K562 (cell line): Measurements from ENCODE around the gene STIM1. TPM values are rescaled to one million over a fixed set of nuclear protein-coding genes. Genes with fewer than 3 reads are reported as not detected.

Experiments
- ARID4B ChIP-seq: sonication (generic); formaldehyde crosslinking; IDR thresholded peaks from 2 replicates; pipeline ENCODE4 v1.8.0; 2022; ENCODE audit warnings: mild to moderate bottlenecking, missing genetic modification reagents
- HDAC3 ChIP-seq: fragments of 450-650 bp; IDR thresholded peaks from 2 replicates; pipeline ENCODE4 v1.6.1; 2018; ENCODE audit warnings: borderline replicate concordance, mild to moderate bottlenecking, moderate library complexity; ENCODE audit not compliant: partially characterized antibody
- IRF1 ChIP-seq: sonication (generic); formaldehyde crosslinking; IDR thresholded peaks from 2 replicates; pipeline ENCODE4 v1.8.0; 2022; ENCODE audit warnings: missing genetic modification reagents, mild to moderate bottlenecking, borderline replicate concordance
- KAT2B ChIP-seq: IDR thresholded peaks from one replicate; pipeline ENCODE4 v1.6.1; 2012; ENCODE audit warnings: low read depth, mild to moderate bottlenecking, control low read depth, inconsistent platforms, low read length, moderate library complexity
- MLLT1 ChIP-seq, 2 experiments: fragments of 450-650 bp; IDR thresholded peaks; 2 replicates each; pipeline ENCODE4 v1.6.1; 2016
- NRF1 ChIP-seq, 2 experiments: fragments of 450-650 bp; IDR thresholded peaks in 1 of 2; conservative IDR thresholded peaks in 1 of 2; 2 replicates each; pipeline ENCODE4 v1.6.1; 2014; ENCODE audit warnings: mild to moderate bottlenecking in 2 of 2
- SAP30 ChIP-seq: fragments of 200-600 bp; sonication (generic); IDR thresholded peaks from 2 replicates; pipeline ENCODE4 v1.6.1; 2012; ENCODE audit warnings: borderline replicate concordance, low read depth, mild to moderate bottlenecking, moderate library complexity, low read length, control low read depth, inconsistent platforms; ENCODE audit not compliant: insufficient read depth, poor library complexity, severe bottlenecking
- TEAD1 ChIP-seq, 2 experiments: fragments of 450-650 bp in 1 of 2; sonication (generic) in 1 of 2; formaldehyde crosslinking; IDR thresholded peaks; 2 replicates each; pipeline versions ENCODE4 v1.4.0 to v1.8.0; 2020 to 2022; ENCODE audit warnings: mild to moderate bottlenecking in 2 of 2, missing genetic modification reagents in 1 of 2
- polyA plus RNA-seq, 8 experiments: library from polyadenylated mRNA; depleted of rRNA in 4 of 8; stranded (reverse) in 5 of 8; unstranded in 3 of 8; fragments of >200 nt; fragmentation: Nextera tagmentation in 2 of 8; fragmentation: Illumina TruSeq in 1 of 8; extraction: Ambion mirVana in 2 of 8; extraction: Trizol in 1 of 8; gene quantifications; 2 replicates each; pipeline versions ENCODE4 v1.2.1 to v1.2.3, GENCODE V29; 2011 to 2014; ENCODE audit warnings: inconsistent platforms in 1 of 8, missing spikeins in 1 of 8
- total RNA-seq, 7 experiments: library from RNA; depleted of rRNA in 6 of 7; stranded (reverse); fragments of >200 nt in 6 of 7; fragmentation: Illumina TruSeq in 2 of 7; extraction: Trizol in 2 of 7; gene quantifications; 2 replicates each; pipeline versions ENCODE4 v1.2.1 to v1.2.3, GENCODE V29; 2011 to 2021; ENCODE audit warnings: low replicate concordance in 1 of 7

Gene STIM1
- total and polyA plus RNA-seq, 9 of the 15 experiments (the other 6 are each of a cell fraction or from before 2014, with no cell fraction given): 7.7 to 50.5 (median 22.5) TPM

- 0 out of 4 replicates have a peak, but pooled peaks of 1 of the 2 experiments have one; percentile 10 for TF ChIP-seq NRF1 (conservative IDR thresholded peaks at IDR 0.05 in 1 of 2, IDR thresholded peaks at IDR 0.05 in 1 of 2)
- TF ChIP-seq MLLT1 (IDR thresholded peaks at IDR 0.05): peak in 1 of 2 experiments; percentile 20; a peak in 1 of 4 replicates
- TF ChIP-seq KAT2B: no peak
- TF ChIP-seq TEAD1 (CRISPR knock-in tag; IDR thresholded peaks at IDR 0.05): peak in 1 of 2 experiments; percentile 65; a peak in 2 of 4 replicates
- TF ChIP-seq HDAC3: no peak
- TF ChIP-seq SAP30: peak; percentile 18
- TF ChIP-seq ARID4B (CRISPR knock-in tag): peak; percentile 72
- TF ChIP-seq IRF1 (CRISPR knock-in tag): no peak
These were observed 486 bp downstream of the STIM1 start (continued) for GRCh38 chr11:3855808-3856491.
